ENCODE data around the gene RABL2B. TPM values are rescaled to one million over a fixed set of nuclear protein-coding genes. Genes with fewer than 3 reads are reported as not detected.

The RABL2B gene
- polyA plus RNA-seq, 1 donor from 2014 or later, result 26.2 TPM

GRCh38 chr22:50733521-50734342 lies 49.7 kb downstream of the RABL2B start:
- no peaks in the 10 kb centered on the region for H3K9me2 ChIP-seq (ENCODE audit: insufficient read depth, low read length)
- no peak overlapping the region for H2AFZ ChIP-seq (ENCODE audit: low read depth, low read length)
- H4K20me1 ChIP-seq (ENCODE audit: insufficient read depth), result no peaks in the 10 kb centered on the region
- TF ChIP-seq SMC3 (conservative IDR thresholded peaks at IDR 0.05; ENCODE audit: poor library complexity) (no peak), TAF1 (IDR thresholded peaks at IDR 0.05; ENCODE audit: low read depth) (no peak), RAD21 (conservative IDR thresholded peaks at IDR 0.05) (no peak), CTCF (IDR thresholded peaks at IDR 0.05; ENCODE audit: poor library complexity, severe bottlenecking) (no peak), POLR2AphosphoS5 (IDR thresholded peaks at IDR 0.05) (no peak), EZH2 (IDR thresholded peaks at IDR 0.05; ENCODE audit: borderline replicate concordance, insufficient read depth, low read length, poor library complexity, severe bottlenecking) (no peak)
- H3K36me3 ChIP-seq (ENCODE audit: insufficient read depth, low read length), result no peaks in the 10 kb centered on the region
- H3F3A ChIP-seq (ENCODE audit: insufficient read depth, low read length, poor library complexity, severe bottlenecking), result no peaks in the 10 kb centered on the region
- no peak overlapping the region for H3K27ac ChIP-seq (ENCODE audit: low read length)
- H3K79me2 ChIP-seq (replicated peaks; ENCODE audit: insufficient read depth, low read length), result no peaks in the 10 kb centered on the region
- H3K4me3 ChIP-seq (ENCODE audit: low read length), result no peak overlapping the region
- no peaks in the 10 kb centered on the region for H3K27me3 ChIP-seq (ENCODE audit: insufficient read depth, low read depth, low read length)
- H3K9me3 ChIP-seq (ENCODE audit: low read length), result no peaks in the 10 kb centered on the region
- no peak overlapping the region for H3K4me2 ChIP-seq (ENCODE audit: low read length)
- H3K9ac ChIP-seq (ENCODE audit: low read length), result no peak overlapping the region

- H3K9me2 ChIP-seq (ENCODE audit: insufficient read depth, low read length), result no peaks in the 10 kb centered on the region
- H3K27me3 ChIP-seq (ENCODE audit: insufficient read depth, low read depth, low read length), result no peaks in the 10 kb centered on the region
- H3K36me3 ChIP-seq (ENCODE audit: insufficient read depth, low read length), result no peaks in the 10 kb centered on the region
- H3K9me3 ChIP-seq (ENCODE audit: low read length), result no peaks in the 10 kb centered on the region
- no peak overlapping the region for H3K9ac ChIP-seq (ENCODE audit: low read length)
- no peak overlapping the region for H3K27ac ChIP-seq (ENCODE audit: low read length)
- H4K20me1 ChIP-seq (ENCODE audit: insufficient read depth), result no peaks in the 10 kb centered on the region
- no peak overlapping the region for H2AFZ ChIP-seq (ENCODE audit: low read depth, low read length)
- H3K79me2 ChIP-seq (replicated peaks; ENCODE audit: insufficient read depth, low read length), result no peaks in the 10 kb centered on the region
- TF ChIP-seq RAD21 (conservative IDR thresholded peaks at IDR 0.05), result no peak
- TF ChIP-seq MXI1 (conservative IDR thresholded peaks at IDR 0.05; ENCODE audit: poor library complexity, severe bottlenecking), result no peak
- TF ChIP-seq EZH2 (IDR thresholded peaks at IDR 0.05; ENCODE audit: borderline replicate concordance, insufficient read depth, low read length, poor library complexity, severe bottlenecking), result no peak
- TF ChIP-seq EP300 (conservative IDR thresholded peaks at IDR 0.05; ENCODE audit: poor library complexity, severe bottlenecking), result no peak
- no peak for TF ChIP-seq CTCF (IDR thresholded peaks at IDR 0.05; ENCODE audit: poor library complexity, severe bottlenecking)
- TF ChIP-seq TAF1 (IDR thresholded peaks at IDR 0.05; ENCODE audit: low read depth), result no peak
- TF ChIP-seq POLR2AphosphoS5 (IDR thresholded peaks at IDR 0.05), result no peak
- no peak for TF ChIP-seq SMC3 (conservative IDR thresholded peaks at IDR 0.05; ENCODE audit: poor library complexity)
- H3K4me3 ChIP-seq (ENCODE audit: low read length), result no peak overlapping the region
- no peak overlapping the region for H3K4me2 ChIP-seq (ENCODE audit: low read length)
- no peaks in the 10 kb centered on the region for H3F3A ChIP-seq (ENCODE audit: insufficient read depth, low read length, poor library complexity, severe bottlenecking)
These were observed 50.8 kb downstream of the RABL2B start for GRCh38 chr22:50732681-50733080.

Measured in neural cell (in vitro differentiated cells).